Measurements from ENCODE around the gene P2RX5.
"Not testable (repeated sequence)": the region's sequence is repeated elsewhere in the genome, so short reads cannot be mapped to it uniquely, and the experiment has no call there.

The P2RX5 gene

GRCh38 chr17:3695723-3696411 lies at the start of gene P2RX5:
P2RX5 (minus strand) TSS chr17:3696155; CDS start chr17:3696005, 150 bp downstream.
- no peak for FAIRE-seq

- FAIRE-seq = no peak
These were observed 49.1 kb upstream of the P2RX5 start for GRCh38 chr17:3745071-3745470.

- FAIRE-seq = no peak
These were observed 48.1 kb upstream of the P2RX5 start for GRCh38 chr17:3744014-3744413.

- FAIRE-seq = no peak
These were observed 44.7 kb upstream of the P2RX5 start for GRCh38 chr17:3740611-3741073.

- no peak for FAIRE-seq
These were observed 43.6 kb upstream of the P2RX5 start for GRCh38 chr17:3739422-3740124.

GRCh38 chr17:3738562-3739295 lies 42.8 kb upstream of the P2RX5 start:
- no peak for FAIRE-seq

GRCh38 chr17:3735515-3735914 lies 39.6 kb upstream of the P2RX5 start:
- no peak for FAIRE-seq

- FAIRE-seq = not testable (repeated sequence)
These were observed 38.9 kb upstream of the P2RX5 start for GRCh38 chr17:3734911-3735276.

- no peak for FAIRE-seq
These were observed 36.3 kb upstream of the P2RX5 start for GRCh38 chr17:3732210-3732621.

GRCh38 chr17:3730881-3731429 lies 35.0 kb upstream of the P2RX5 start:
- FAIRE-seq = no peak

- no peak for FAIRE-seq
These were observed 33.9 kb upstream of the P2RX5 start for GRCh38 chr17:3729881-3730280.

GRCh38 chr17:3728099-3728498 lies 32.1 kb upstream of the P2RX5 start:
- not testable (repeated sequence) for FAIRE-seq

- FAIRE-seq = no peak
These were observed 31.1 kb upstream of the P2RX5 start for GRCh38 chr17:3727041-3727440.

- no peak for FAIRE-seq
These were observed 28.6 kb upstream of the P2RX5 start for GRCh38 chr17:3724378-3725077.

- FAIRE-seq = no peak
These were observed 27.8 kb upstream of the P2RX5 start, which contains the start of gene HASPIN for GRCh38 chr17:3723556-3724377. HASPIN (plus strand) TSS chr17:3723903; CDS start chr17:3723936, 33 bp downstream.

- no peak for FAIRE-seq
These were observed 27.2 kb upstream of the P2RX5 start for GRCh38 chr17:3723188-3723555.

- no peak for FAIRE-seq
These were observed 26.8 kb upstream of the P2RX5 start for GRCh38 chr17:3722716-3723115.

- no peak for FAIRE-seq
These were observed 23.3 kb upstream of the P2RX5 start for GRCh38 chr17:3719265-3719664.

GRCh38 chr17:3718201-3718600 lies 22.2 kb upstream of the P2RX5 start:
- no peak for FAIRE-seq

- no peak for FAIRE-seq
These were observed 19.3 kb upstream of the P2RX5 start for GRCh38 chr17:3715296-3715695.

GRCh38 chr17:3712811-3713463 lies 17.0 kb upstream of the P2RX5 start:
- no peak for FAIRE-seq

Data from TTC549 (cell line).